Measurements from ENCODE around the gene MPV17L2. TPM values are rescaled to one million over a fixed set of nuclear protein-coding genes. Genes with fewer than 3 reads are reported as not detected.

Gene MPV17L2
- total and polyA plus RNA-seq, 10 of the 15 experiments (the other 5 are each of a cell fraction or from before 2014, with no cell fraction given), result 5.1 to 57.2 (median 22.9) TPM

DNA sequence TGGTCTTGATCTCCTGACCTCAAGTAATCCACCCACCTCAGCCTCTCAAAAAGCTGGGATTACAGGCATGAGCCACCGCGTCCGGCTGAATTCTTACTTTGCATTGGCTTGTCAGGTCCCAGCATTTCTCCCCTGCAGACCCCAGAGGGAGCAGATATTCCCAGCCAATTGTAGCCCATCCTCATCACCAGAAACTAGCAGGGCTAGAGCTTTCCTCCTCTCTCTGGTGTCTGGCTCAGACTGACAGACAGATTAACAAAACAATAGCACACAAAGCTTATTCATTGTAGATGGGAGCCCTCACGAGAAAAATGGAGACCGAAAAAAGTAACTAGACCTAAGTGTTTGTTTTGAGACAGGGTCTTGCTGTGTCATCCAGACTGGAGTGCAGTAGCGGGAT, 7.5 kb upstream of the MPV17L2 start:
- no peaks in the 10 kb centered on the region for H3K27me3 ChIP-seq (replicated peaks in 1 of 2; ENCODE audit: control insufficient read depth in 2 of 2, insufficient read depth in 2 of 2, low read length in 1 of 2)
- no peak overlapping the region for H3K4me3 ChIP-seq
- no peak overlapping the region for H2AFZ ChIP-seq (ENCODE audit: control insufficient read depth, low read depth, low read length)
- H3K36me3 ChIP-seq (ENCODE audit: control insufficient read depth in 2 of 2, insufficient read depth in 2 of 2, low read length in 1 of 2), result no peaks in the 10 kb centered on the region
- FAIRE-seq (no peak), ATAC-seq (no peak), DNase-seq (ENCODE audit: low read depth, low spot score) (no peak)
- in situ Hi-C loops (cut with MboI), result no loop called here
- H3K9me3 ChIP-seq (replicated peaks; ENCODE audit: control insufficient read depth, insufficient read depth, low read length), result no peaks in the 10 kb centered on the region
- ChIA-PET POLR2A (interaction anchor here (0.6 to 4.2 kb wide), 4 partner anchors 10 to 119 kb away, joined by 3 to 31 read pairs (median 8); no protein-coding TSS in a partner anchor), RAD21 (ENCODE audit: unreplicated experiment) (interaction anchor here (0.7 to 1.8 kb wide), 5 partner anchors 10 to 143 kb away, joined by 3 to 4 read pairs (median 4); no protein-coding TSS in a partner anchor), SMC1A (ENCODE audit: uncharacterized antibody, unreplicated experiment) (interaction anchor here (0.6 to 2.0 kb wide), 6 partner anchors 9 to 207 kb away, joined by 3 to 7 read pairs (median 4); partner anchors contain the start of gene IFI30), CTCF (interaction anchor here (0.7 to 1.7 kb wide), 7 partner anchors 11 to 137 kb away, joined by 3 to 7 read pairs (median 3); no protein-coding TSS in a partner anchor)
- peaks cover 3% of the 10 kb centered on the region; the same call in 1 of the 2 replicates for H3K4me1 ChIP-seq (ENCODE audit: control insufficient read depth, insufficient read depth, low read length)
- no peak overlapping the region for H3K27ac ChIP-seq (ENCODE audit: control insufficient read depth, insufficient read depth)
- no peak overlapping the region for H3K4me2 ChIP-seq (ENCODE audit: control insufficient read depth, insufficient read depth)
- 89% methylated on average over 6 of the region's 6 CpGs for WGBS (ENCODE audit: insufficient coverage, insufficient replicate concordance, low lambda C conversion rate, missing lambda C conversion rate)
- H3K79me2 ChIP-seq (ENCODE audit: control insufficient read depth, insufficient read depth, low read length), result no peaks in the 10 kb centered on the region
- BruUV-seq (replicated peaks), result no TSS peak
- no peak overlapping the region for H3K9ac ChIP-seq (ENCODE audit: control insufficient read depth, insufficient read depth, low read length)
- TF ChIP-seq FOXK2 (IDR thresholded peaks at IDR 0.05) (no peak), SMARCA5 (IDR thresholded peaks at IDR 0.05) (no peak), MEF2A (IDR thresholded peaks at IDR 0.05; ENCODE audit: insufficient read depth, low read depth, low read length) (no peak), RFX5 (IDR thresholded peaks at IDR 0.05; ENCODE audit: low read depth, low read length) (no peak)
- intact Hi-C loops (cut with micrococcal nuclease; ENCODE audit: unreplicated experiment), result no loop called here
- no peaks in the 10 kb centered on the region for H4K20me1 ChIP-seq (ENCODE audit: control insufficient read depth, insufficient read depth)

DNA sequence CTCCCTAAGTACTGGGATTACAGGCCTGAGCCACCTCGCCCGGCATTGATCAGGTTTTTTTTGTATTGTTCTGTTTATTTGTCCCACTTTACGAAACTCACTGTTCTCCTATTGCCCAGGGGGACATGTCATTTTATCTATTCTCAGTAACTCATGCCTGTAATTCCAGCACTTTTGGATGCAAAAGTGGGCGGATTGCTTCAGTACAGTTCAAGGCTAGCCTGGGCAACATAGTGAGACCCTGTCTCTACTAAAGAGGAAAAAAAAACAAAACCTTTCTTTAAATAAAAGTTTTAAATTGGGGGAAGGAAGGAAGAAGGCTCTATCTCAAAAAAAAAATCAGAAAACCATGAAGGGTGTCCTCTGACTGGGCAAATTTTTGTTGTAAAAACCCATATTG, 2.7 kb upstream of the MPV17L2 start:
- Histone ChIP-seq H3K36me3 (ENCODE audit: control insufficient read depth in 2 of 2, insufficient read depth in 2 of 2, low read length in 1 of 2) (no peaks in the 10 kb centered on the region), H3K4me2 (ENCODE audit: control insufficient read depth, insufficient read depth) (no peak overlapping the region), H3K27me3 (replicated peaks in 1 of 2; ENCODE audit: control insufficient read depth in 2 of 2, insufficient read depth in 2 of 2, low read length in 1 of 2) (no peaks in the 10 kb centered on the region), H3K27ac (ENCODE audit: control insufficient read depth, insufficient read depth) (no peak overlapping the region), H3K79me2 (ENCODE audit: control insufficient read depth, insufficient read depth, low read length) (peaks cover 5% of the 10 kb centered on the region), H2AFZ (ENCODE audit: control insufficient read depth, low read depth, low read length) (no peak overlapping the region), H3K4me3 (no peak overlapping the region), H3K4me1 (ENCODE audit: control insufficient read depth, insufficient read depth, low read length) (peaks cover 11% of the 10 kb centered on the region), H3K9ac (ENCODE audit: control insufficient read depth, insufficient read depth, low read length) (no peak overlapping the region), H4K20me1 (ENCODE audit: control insufficient read depth, insufficient read depth) (no peaks in the 10 kb centered on the region), H3K9me3 (replicated peaks; ENCODE audit: control insufficient read depth, insufficient read depth, low read length) (no peaks in the 10 kb centered on the region)
- FAIRE-seq (no peak), ATAC-seq (no peak), DNase-seq (ENCODE audit: low read depth, low spot score) (no peak)
- ChIA-PET CTCF (no interaction called here), SMC1A (ENCODE audit: uncharacterized antibody, unreplicated experiment) (interaction anchor here (0.7 to 2.2 kb wide), 4 partner anchors 10 to 138 kb away, joined by 3 to 14 read pairs (median 10); partner anchors contain the start of gene IFI30), POLR2A (interaction anchor here (1.8 kb wide), 1 partner anchor 15 kb away, joined by 5 read pairs; no protein-coding TSS in a partner anchor), RAD21 (ENCODE audit: unreplicated experiment) (interaction anchor here (3.1 kb wide), 1 partner anchor 8 kb away, joined by 22 read pairs; no protein-coding TSS in a partner anchor)
- TF ChIP-seq, protein P1, sequence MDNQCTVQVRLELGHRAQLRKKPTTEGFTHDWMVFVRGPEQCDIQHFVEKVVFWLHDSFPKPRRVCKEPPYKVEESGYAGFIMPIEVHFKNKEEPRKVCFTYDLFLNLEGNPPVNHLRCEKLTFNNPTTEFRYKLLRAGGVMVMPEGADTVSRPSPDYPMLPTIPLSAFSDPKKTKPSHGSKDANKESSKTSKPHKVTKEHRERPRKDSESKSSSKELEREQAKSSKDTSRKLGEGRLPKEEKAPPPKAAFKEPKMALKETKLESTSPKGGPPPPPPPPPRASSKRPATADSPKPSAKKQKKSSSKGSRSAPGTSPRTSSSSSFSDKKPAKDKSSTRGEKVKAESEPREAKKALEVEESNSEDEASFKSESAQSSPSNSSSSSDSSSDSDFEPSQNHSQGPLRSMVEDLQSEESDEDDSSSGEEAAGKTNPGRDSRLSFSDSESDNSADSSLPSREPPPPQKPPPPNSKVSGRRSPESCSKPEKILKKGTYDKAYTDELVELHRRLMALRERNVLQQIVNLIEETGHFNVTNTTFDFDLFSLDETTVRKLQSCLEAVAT (IDR thresholded peaks at IDR 0.05), result no peak
- TF ChIP-seq SRF (IDR thresholded peaks at IDR 0.05; ENCODE audit: low read depth in 2 of 2, low read length in 2 of 2) (no peak), NFIC (IDR thresholded peaks at IDR 0.05; ENCODE audit: low read depth, low read length) (no peak), POLR2AphosphoS2 (IDR thresholded peaks at IDR 0.05; ENCODE audit: low read depth, low read length) (no peak)
- TF ChIP-seq, protein P2, sequence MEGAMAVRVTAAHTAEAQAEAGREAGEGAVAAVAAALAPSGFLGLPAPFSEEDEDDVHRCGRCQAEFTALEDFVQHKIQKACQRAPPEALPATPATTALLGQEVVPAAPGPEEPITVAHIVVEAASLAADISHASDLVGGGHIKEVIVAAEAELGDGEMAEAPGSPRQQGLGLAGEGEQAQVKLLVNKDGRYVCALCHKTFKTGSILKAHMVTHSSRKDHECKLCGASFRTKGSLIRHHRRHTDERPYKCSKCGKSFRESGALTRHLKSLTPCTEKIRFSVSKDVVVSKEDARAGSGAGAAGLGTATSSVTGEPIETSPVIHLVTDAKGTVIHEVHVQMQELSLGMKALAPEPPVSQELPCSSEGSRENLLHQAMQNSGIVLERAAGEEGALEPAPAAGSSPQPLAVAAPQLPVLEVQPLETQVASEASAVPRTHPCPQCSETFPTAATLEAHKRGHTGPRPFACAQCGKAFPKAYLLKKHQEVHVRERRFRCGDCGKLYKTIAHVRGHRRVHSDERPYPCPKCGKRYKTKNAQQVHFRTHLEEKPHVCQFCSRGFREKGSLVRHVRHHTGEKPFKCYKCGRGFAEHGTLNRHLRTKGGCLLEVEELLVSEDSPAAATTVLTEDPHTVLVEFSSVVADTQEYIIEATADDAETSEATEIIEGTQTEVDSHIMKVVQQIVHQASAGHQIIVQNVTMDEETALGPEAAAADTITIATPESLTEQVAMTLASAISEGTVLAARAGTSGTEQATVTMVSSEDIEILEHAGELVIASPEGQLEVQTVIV (IDR thresholded peaks at IDR 0.05; ENCODE audit: borderline replicate concordance, partially characterized antibody), result no peak
- intact Hi-C loops (cut with micrococcal nuclease; ENCODE audit: unreplicated experiment), result no loop called here
- in situ Hi-C loops (cut with MboI), result no loop called here
- 100% methylated on average over 4 of the region's 4 CpGs for WGBS (ENCODE audit: insufficient coverage, insufficient replicate concordance, low lambda C conversion rate, missing lambda C conversion rate)
- BruUV-seq (replicated peaks), result no TSS peak

Measured in GM12878 (cell line).